A549 (cell line): Measurements from ENCODE around the gene CDH4. TPM values are rescaled to one million over a fixed set of nuclear protein-coding genes. Genes with fewer than 3 reads are reported as not detected.

Experiments
- ATAC-seq, 2 experiments: fragments of 200-7000 bp in 1 of 2; fragments of >200 bp in 1 of 2; cut with Nextera tagmentation in 1 of 2; cut with Tn5 transposase in 1 of 2; 3 replicates each; pipeline versions ENCODE4 v1.8.0 to v1.9.1; 2018 to 2020; ENCODE audit warnings: mild to moderate bottlenecking in 1 of 2, moderate library complexity in 1 of 2
- CTCF ChIA-PET: fragments of 300-600 bp; sonication (Branson Sonifier 250); formaldehyde crosslinking; extraction: SDS; loops from one replicate; lab custom pipeline; 2021; ENCODE audit warnings: antibody characterized with exemption, inconsistent platforms; lab: Yijun Ruan, JAX
- POLR2A ChIA-PET: fragments of 350-600 bp; formaldehyde crosslinking; extraction: SDS; loops from one replicate; lab custom pipeline; 2021; ENCODE audit warnings: antibody characterized with exemption, inconsistent platforms; lab: Yijun Ruan, JAX
- DNase-seq, 2 experiments: peaks; one replicate each; pipeline versions ENCODE4 v3.0.0 to v3.0.0-alpha.2; 2011 to 2016; ENCODE audit warnings: low read depth in 1 of 2, low spot score in 1 of 2
- FAIRE-seq: peaks from 2 replicates; lab custom pipeline; 2011; peaks lifted over from hg19 to GRCh38; lab: Jason Lieb, UNC
- H3K27ac ChIP-seq, 2 experiments: fragments of >200 bp; sonication (Bioruptor Twin); formaldehyde crosslinking; 3 replicates each; pipeline ENCODE4 v1.5.1; 2016 to 2017
- H3K4me1 ChIP-seq: fragments of >200 bp; sonication (Bioruptor Twin); formaldehyde crosslinking; 3 replicates; pipeline ENCODE4 v1.6.1; 2016
- H3K4me2 ChIP-seq: fragments of >200 bp; sonication (Bioruptor Twin); formaldehyde crosslinking; 3 replicates; pipeline ENCODE4 v1.6.1; 2016
- H3K4me3 ChIP-seq: fragments of >200 bp; sonication (Bioruptor Twin); formaldehyde crosslinking; 3 replicates; pipeline ENCODE4 v1.5.1; 2016
- H3K9me3 ChIP-seq: fragments of >200 bp; sonication (Bioruptor Twin); formaldehyde crosslinking; 3 replicates; pipeline ENCODE4 v1.6.1; 2016
- CBX2 ChIP-seq: fragments of 200-600 bp; sonication (generic); IDR thresholded peaks from 2 replicates; pipeline ENCODE4 v1.6.1; 2016; ENCODE audit warnings: low read depth, mild to moderate bottlenecking, borderline replicate concordance
- CHD4 ChIP-seq: fragments of 200-600 bp; sonication (generic); IDR thresholded peaks from 2 replicates; pipeline ENCODE4 v1.6.1; 2016; ENCODE audit warnings: antibody characterized with exemption, mild to moderate bottlenecking, borderline replicate concordance
- EHMT2 ChIP-seq: fragments of 200-600 bp; sonication (generic); IDR thresholded peaks from 2 replicates; pipeline ENCODE4 v1.6.1; 2016; ENCODE audit warnings: antibody characterized with exemption, low read depth, mild to moderate bottlenecking, moderate library complexity
- ESRRA ChIP-seq: fragments of 150-350 bp; IDR thresholded peaks from 2 replicates; pipeline ENCODE4 v1.6.1; 2014; ENCODE audit warnings: mild to moderate bottlenecking, low read length, borderline replicate concordance
- GATA3 ChIP-seq: IDR thresholded peaks from 2 replicates; pipeline ENCODE4 v1.6.1; 2012; ENCODE audit warnings: borderline replicate concordance
- HES2 ChIP-seq: fragments of >200 bp; sonication (Bioruptor Twin); formaldehyde crosslinking; IDR thresholded peaks from 2 replicates; pipeline ENCODE4 v1.6.1; 2016
- HOXA7 ChIP-seq: fragments of 250-450 bp; sonication (Bioruptor Pico); IDR thresholded peaks from 2 replicates; pipeline ENCODE4 v1.5.0; 2020; ENCODE audit warnings: mild to moderate bottlenecking, moderate library complexity
- JUNB ChIP-seq: fragments of >200 bp; sonication (Bioruptor Twin); formaldehyde crosslinking; IDR thresholded peaks from 2 replicates; pipeline ENCODE4 v1.6.1; 2016
- MAX ChIP-seq: IDR thresholded peaks from 2 replicates; pipeline ENCODE4 v1.6.1; 2012
- MYC ChIP-seq: IDR thresholded peaks from 2 replicates; pipeline ENCODE4 v1.6.1; 2012; ENCODE audit warnings: mild to moderate bottlenecking, inconsistent platforms, low read length, improper control_type of control experiment, borderline replicate concordance
- NFE2L2 ChIP-seq: fragments of 150-350 bp; conservative IDR thresholded peaks from 2 replicates; pipeline ENCODE4 v1.6.1; 2014; ENCODE audit warnings: low read length
- PHF8 ChIP-seq: fragments of 200-600 bp; sonication (generic); IDR thresholded peaks from 2 replicates; pipeline ENCODE4 v1.6.1; 2016; ENCODE audit warnings: low read depth, mild to moderate bottlenecking, antibody characterized with exemption, moderate library complexity, borderline replicate concordance
- POLR2AphosphoS2 ChIP-seq: conservative IDR thresholded peaks from 2 replicates; pipeline ENCODE4 v1.6.1; 2012; ENCODE audit warnings: low read length, improper control_type of control experiment, inconsistent platforms
- REST ChIP-seq: fragments of 200-600 bp; sonication (generic); IDR thresholded peaks from 2 replicates; pipeline ENCODE4 v1.6.1; 2016; ENCODE audit warnings: antibody characterized with exemption, mild to moderate bottlenecking, moderate library complexity
- RFX5 ChIP-seq: fragments of 450-650 bp; IDR thresholded peaks from 2 replicates; pipeline ENCODE4 v1.7.1; 2014; ENCODE audit warnings: antibody characterized with exemption, mild to moderate bottlenecking, moderate library complexity
- SMC3 ChIP-seq: fragments of >200 bp; sonication (Bioruptor Twin); formaldehyde crosslinking; IDR thresholded peaks from 3 replicates; pipeline ENCODE4 v1.6.1; 2018; ENCODE audit warnings: inconsistent platforms
- SREBF2 ChIP-seq: fragments of 450-650 bp; IDR thresholded peaks from 2 replicates; pipeline ENCODE4 v1.6.1; 2014; ENCODE audit warnings: mild to moderate bottlenecking, moderate library complexity
- TFCP2L1 ChIP-seq: fragments of 250-450 bp; sonication (Bioruptor Pico); IDR thresholded peaks from 2 replicates; pipeline ENCODE4 v1.5.0; 2021; ENCODE audit warnings: mild to moderate bottlenecking
- TP53 ChIP-seq: fragments of 250-450 bp; sonication (Bioruptor Pico); IDR thresholded peaks from 2 replicates; pipeline ENCODE4 v1.5.0; 2021; ENCODE audit warnings: mild to moderate bottlenecking, moderate library complexity
- ZSCAN20 ChIP-seq: fragments of 250-450 bp; sonication (Bioruptor Pico); IDR thresholded peaks from 2 replicates; pipeline ENCODE4 v1.8.0; 2022; ENCODE audit warnings: mild to moderate bottlenecking, moderate library complexity
- WGBS: methylation state at CpG from one replicate; pipeline ENCODE4 v1.1.6; 2017; ENCODE audit errors: missing lambda C conversion rate; 5-methylcytosine and 5-hydroxymethylcytosine counted together
- polyA plus RNA-seq, 4 experiments: library from polyadenylated mRNA; depleted of rRNA in 3 of 4; stranded (reverse); fragments of >200 nt; fragmentation: RNase III in 1 of 4; extraction: RNeasy Plus Mini Kit Qiagen cat#74134 plus additional on column Dnase treatment in 1 of 4; gene quantifications; 2 replicates in 3 of 4; 3 replicates in 1 of 4; pipeline ENCODE4 v1.2.3, GENCODE V29; 2011 to 2017

The CDH4 gene
- polyA plus RNA-seq, 2 of the 4 experiments (the other 2 are of a cell fraction), result 3.4 to 10.3 TPM

- TF ChIP-seq HES2 (no peak), CHD4 (no peak), POLR2AphosphoS2 (no peak), SREBF2 (no peak)
These were observed 549.0 kb downstream of the CDH4 start (continued) for GRCh38 chr20:61801065-61801360.

- ChIA-PET POLR2A (no interaction called here), CTCF (no interaction called here)
- no peak overlapping the region for H3K4me3 ChIP-seq
- no peaks in the 10 kb centered on the region for H3K4me1 ChIP-seq
- no peak for ATAC-seq
- no peak overlapping the region for H3K27ac ChIP-seq
- FAIRE-seq, result no peak
- WGBS, result 64% methylated on average over 4 of the region's 4 CpGs
- TF ChIP-seq EHMT2, result no peak
- no peak for TF ChIP-seq SMC3
- TF ChIP-seq RFX5, result no peak
- TF ChIP-seq TFCP2L1 (CRISPR knock-in tag), result no peak
- TF ChIP-seq MYC, result no peak
- no peak for TF ChIP-seq REST
- TF ChIP-seq ZSCAN20 (CRISPR knock-in tag), result no peak
- no peak for TF ChIP-seq ESRRA
- TF ChIP-seq CBX2, result no peak
- no peak for TF ChIP-seq HOXA7
- TF ChIP-seq PHF8, result no peak
- no peak for TF ChIP-seq NFE2L2
- no peak for TF ChIP-seq MAX
- TF ChIP-seq TP53 (CRISPR knock-in tag), result no peak
- no peak for TF ChIP-seq HES2
- TF ChIP-seq GATA3, result no peak
- no peaks in the 10 kb centered on the region for H3K9me3 ChIP-seq
- DNase-seq, result no peak
- no peak overlapping the region for H3K4me2 ChIP-seq
These were observed 549.4 kb downstream of the CDH4 start for GRCh38 chr20:61801428-61801827.

GRCh38 chr20:61801857-61802442 is 549.9 kb downstream of the CDH4 start:
- H3K4me3 ChIP-seq, result no peak overlapping the region
- H3K4me1 ChIP-seq, result no peaks in the 10 kb centered on the region
- no peak overlapping the region for H3K27ac ChIP-seq
- FAIRE-seq, result no peak
- CTCF ChIA-PET, result no interaction called here
- no peaks in the 10 kb centered on the region for H3K9me3 ChIP-seq
- ATAC-seq, result no peak
- 64% methylated on average over 8 of the region's 10 CpGs for WGBS
- no peak overlapping the region for H3K4me2 ChIP-seq
- no peak for DNase-seq
- TF ChIP-seq JUNB (no peak), NFE2L2 (no peak)
- POLR2A ChIA-PET, result no interaction called here
